Calu3 (cell line): ENCODE measurements around the gene CACNA2D2. TPM values are rescaled to one million over a fixed set of nuclear protein-coding genes. Genes with fewer than 3 reads are reported as not detected.

Experiments
- BruUV-seq: library from RNA; stranded (reverse); fragments of 400-500 nt; replicated peaks from 2 replicates; lab custom pipeline; 2021; lab: Mats Ljungman, UMichigan
- CTCF ChIA-PET: fragments of 300-600 bp; sonication (Branson Sonifier 250); formaldehyde crosslinking; loops from one replicate; lab custom pipeline; 2022; ENCODE audit warnings: antibody characterized with exemption; lab: Charles Lee
- DNase-seq: peaks from one replicate; pipeline ENCODE4 v3.0.0; 2022
- H3K27ac Mint-ChIP-seq: one replicate; pipeline ENCODE4 v1.8.0; 2022; ENCODE audit warnings: mixed read lengths; ENCODE audit not compliant: unreplicated experiment
- H3K27me3 Mint-ChIP-seq: one replicate; pipeline ENCODE4 v1.8.0; 2022; ENCODE audit warnings: mixed read lengths; ENCODE audit not compliant: unreplicated experiment
- H3K36me3 Mint-ChIP-seq: one replicate; pipeline ENCODE4 v1.8.0; 2022; ENCODE audit warnings: mild to moderate bottlenecking, moderate library complexity, mixed read lengths; ENCODE audit not compliant: insufficient read depth, unreplicated experiment
- H3K4me1 Mint-ChIP-seq: one replicate; pipeline ENCODE4 v1.8.0; 2022; ENCODE audit warnings: mild to moderate bottlenecking, low read depth, mixed read lengths; ENCODE audit not compliant: unreplicated experiment
- H3K4me3 Mint-ChIP-seq: one replicate; pipeline ENCODE4 v1.8.0; 2022; ENCODE audit warnings: mild to moderate bottlenecking, low read depth, moderate library complexity, mixed read lengths; ENCODE audit not compliant: unreplicated experiment
- H3K9me3 Mint-ChIP-seq: one replicate; pipeline ENCODE4 v1.8.0; 2022; ENCODE audit warnings: low read depth, mixed read lengths; ENCODE audit not compliant: unreplicated experiment
- CTCF ChIP-seq: fragments of 200-600 bp; IDR thresholded peaks from one replicate; pipeline ENCODE4 v1.8.0; 2022; ENCODE audit warnings: antibody characterized with exemption; ENCODE audit not compliant: unreplicated experiment
- intact Hi-C: fragments of 100-400 bp; cut with micrococcal nuclease; formaldehyde crosslinking; loops from one replicate; pipeline ENCODE4 v1.10.0; 2022; ENCODE audit not compliant: unreplicated experiment
- total RNA-seq: library from RNA; stranded (reverse); gene quantifications from 2 replicates; pipeline ENCODE4 v1.2.3, GENCODE V29; 2022

Gene CACNA2D2
- total RNA-seq, 1 experiment from 2014 or later, result 0.12 TPM

GRCh38 chr3:50419595-50420370 lies 83.7 kb downstream of the CACNA2D2 start:
- intact Hi-C loops, result loop anchor here (10.0 kb wide), 1 partner anchor 45 kb away; no protein-coding TSS in a partner anchor
- CTCF ChIA-PET, result interaction anchor here (1.3 kb wide), 1 partner anchor 14 kb away, joined by 3 read pairs; no protein-coding TSS in a partner anchor
- TF ChIP-seq CTCF, result no peak
- Mint-ChIP-seq H3K4me3 (no peak overlapping the region), H3K9me3 (no peaks in the 10 kb centered on the region), H3K36me3 (no peaks in the 10 kb centered on the region), H3K27ac (no peak overlapping the region), H3K27me3 (peaks cover 75% of the 10 kb centered on the region), H3K4me1 (no peaks in the 10 kb centered on the region)
- BruUV-seq, result no TSS peak
- no peak for DNase-seq

- CTCF ChIA-PET, result interaction anchor here (1.3 kb wide), 1 partner anchor 15 kb away, joined by 3 read pairs; no protein-coding TSS in a partner anchor
- DNase-seq, result no peak
- H3K27ac Mint-ChIP-seq, result no peak overlapping the region
- peaks cover 66% of the 10 kb centered on the region for H3K27me3 Mint-ChIP-seq
- TF ChIP-seq CTCF, result no peak
- intact Hi-C loops, result no loop called here
- no peak overlapping the region for H3K4me3 Mint-ChIP-seq
- H3K9me3 Mint-ChIP-seq, result no peaks in the 10 kb centered on the region
- H3K4me1 Mint-ChIP-seq, result no peaks in the 10 kb centered on the region
- BruUV-seq, result no TSS peak
- no peaks in the 10 kb centered on the region for H3K36me3 Mint-ChIP-seq
Measured at GRCh38 chr3:50418850-50419249, 84.6 kb downstream of the CACNA2D2 start.

- Mint-ChIP-seq H3K27ac (no peak overlapping the region), H3K9me3 (no peaks in the 10 kb centered on the region), H3K27me3 (peaks cover 62% of the 10 kb centered on the region), H3K4me3 (no peak overlapping the region), H3K4me1 (no peaks in the 10 kb centered on the region), H3K36me3 (no peaks in the 10 kb centered on the region)
- intact Hi-C loops, result no loop called here
- DNase-seq, result no peak
- no TSS peak for BruUV-seq
- TF ChIP-seq CTCF, result no peak
- CTCF ChIA-PET, result no interaction called here
Measured at GRCh38 chr3:50417637-50418033, 85.8 kb downstream of the CACNA2D2 start.

GRCh38 chr3:50416736-50417636 lies 86.4 kb downstream of the CACNA2D2 start:
- intact Hi-C loops, result no loop called here
- no peaks in the 10 kb centered on the region for H3K4me1 Mint-ChIP-seq
- no peak for DNase-seq
- H3K27me3 Mint-ChIP-seq, result peaks cover 62% of the 10 kb centered on the region
- no peak overlapping the region for H3K4me3 Mint-ChIP-seq
- CTCF ChIA-PET, result interaction anchor here (0.5 kb wide), 1 partner anchor 974 kb away, joined by 5 read pairs; no protein-coding TSS in a partner anchor
- no TSS peak for BruUV-seq
- H3K9me3 Mint-ChIP-seq, result no peaks in the 10 kb centered on the region
- H3K36me3 Mint-ChIP-seq, result no peaks in the 10 kb centered on the region
- TF ChIP-seq CTCF, result no peak
- H3K27ac Mint-ChIP-seq, result no peak overlapping the region
